Neural cell (in vitro differentiated cells): ENCODE measurements around the gene LRRFIP2.

Source experiments
- EZH2 ChIP-seq: fragments of 200-600, 300-800 bp; shearing (Covaris generic), sonication (generic); IDR thresholded peaks from 2 replicates; pipeline ENCODE4 v1.6.1; 2014; ENCODE audit warnings: antibody characterized with exemption, low read length, borderline replicate concordance, mild to moderate bottlenecking; ENCODE audit not compliant: insufficient read depth, poor library complexity, severe bottlenecking
- POLR2AphosphoS5 ChIP-seq: IDR thresholded peaks from 2 replicates; pipeline ENCODE4 v1.6.1; 2012
- SMC3 ChIP-seq: fragments of 450-650 bp; conservative IDR thresholded peaks from 2 replicates; pipeline ENCODE4 v1.6.1; 2014; ENCODE audit warnings: antibody characterized with exemption, mild to moderate bottlenecking, moderate library complexity; ENCODE audit not compliant: poor library complexity
- TF ChIP-seq, protein P1 (sequence below): fragments of 450-650 bp; IDR thresholded peaks from 2 replicates; pipeline ENCODE4 v1.5.1; 2014; ENCODE audit warnings: antibody characterized with exemption, mild to moderate bottlenecking, moderate library complexity; ENCODE audit not compliant: poor library complexity, severe bottlenecking

- TF ChIP-seq, protein P1, sequence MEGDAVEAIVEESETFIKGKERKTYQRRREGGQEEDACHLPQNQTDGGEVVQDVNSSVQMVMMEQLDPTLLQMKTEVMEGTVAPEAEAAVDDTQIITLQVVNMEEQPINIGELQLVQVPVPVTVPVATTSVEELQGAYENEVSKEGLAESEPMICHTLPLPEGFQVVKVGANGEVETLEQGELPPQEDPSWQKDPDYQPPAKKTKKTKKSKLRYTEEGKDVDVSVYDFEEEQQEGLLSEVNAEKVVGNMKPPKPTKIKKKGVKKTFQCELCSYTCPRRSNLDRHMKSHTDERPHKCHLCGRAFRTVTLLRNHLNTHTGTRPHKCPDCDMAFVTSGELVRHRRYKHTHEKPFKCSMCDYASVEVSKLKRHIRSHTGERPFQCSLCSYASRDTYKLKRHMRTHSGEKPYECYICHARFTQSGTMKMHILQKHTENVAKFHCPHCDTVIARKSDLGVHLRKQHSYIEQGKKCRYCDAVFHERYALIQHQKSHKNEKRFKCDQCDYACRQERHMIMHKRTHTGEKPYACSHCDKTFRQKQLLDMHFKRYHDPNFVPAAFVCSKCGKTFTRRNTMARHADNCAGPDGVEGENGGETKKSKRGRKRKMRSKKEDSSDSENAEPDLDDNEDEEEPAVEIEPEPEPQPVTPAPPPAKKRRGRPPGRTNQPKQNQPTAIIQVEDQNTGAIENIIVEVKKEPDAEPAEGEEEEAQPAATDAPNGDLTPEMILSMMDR = no peak
- no peak for TF ChIP-seq POLR2AphosphoS5
- no peak for TF ChIP-seq EZH2
- no peak for TF ChIP-seq SMC3
Observed at GRCh38 chr3:37125195-37126073, 48.9 kb downstream of the LRRFIP2 start.
